Activated B cell treated with CpG ODN at 0.5 μM for 24 hours (primary cell): ENCODE measurements around the gene LDLRAD3. TPM values are rescaled to one million over a fixed set of nuclear protein-coding genes. Genes with fewer than 3 reads are reported as not detected.

Experiments used
- ATAC-seq: fragments of 200-7000 bp; cut with Tn5 transposase; one replicate; pipeline ENCODE4 v1.10.0; 2021; ENCODE audit warnings: low read depth, mild to moderate bottlenecking, moderate library complexity
- CTCF ChIA-PET: fragments of 350-600 bp; sonication (Branson Sonifier 250); formaldehyde crosslinking; loops from one replicate; lab custom pipeline; 2021; ENCODE audit warnings: antibody characterized with exemption; lab: Charles Lee
- POLR2A ChIA-PET: fragments of 350-600 bp; sonication (Branson Sonifier 250); formaldehyde crosslinking; loops from one replicate; lab custom pipeline; 2021; ENCODE audit warnings: antibody characterized with exemption; lab: Charles Lee
- DNase-seq: peaks from one replicate; pipeline ENCODE4 v3.0.0; 2022
- H3K27ac Mint-ChIP-seq: one replicate; pipeline ENCODE4 v1.8.0; 2020; ENCODE audit warnings: mixed read lengths
- H3K27me3 Mint-ChIP-seq: one replicate; pipeline ENCODE4 v1.8.0; 2021; ENCODE audit warnings: mixed read lengths
- H3K36me3 Mint-ChIP-seq: one replicate; pipeline ENCODE4 v1.8.0; 2021; ENCODE audit warnings: low read depth, mixed read lengths
- H3K4me1 Mint-ChIP-seq: one replicate; pipeline ENCODE4 v1.8.0; 2021; ENCODE audit warnings: mixed read lengths
- H3K4me3 Mint-ChIP-seq: one replicate; pipeline ENCODE4 v1.8.0; 2020; ENCODE audit warnings: mild to moderate bottlenecking, mixed read lengths
- H3K9me3 Mint-ChIP-seq: one replicate; pipeline ENCODE4 v1.8.0; 2020; ENCODE audit warnings: mixed read lengths
- CTCF ChIP-seq: fragments of 200-600 bp; IDR thresholded peaks from one replicate; pipeline ENCODE4 v1.8.0; 2022; ENCODE audit warnings: antibody characterized with exemption, mild to moderate bottlenecking
- intact Hi-C: fragments of 100-400 bp; cut with micrococcal nuclease; formaldehyde crosslinking; loops from one replicate; pipeline ENCODE4 v1.15.1; 2024
- total RNA-seq: library from RNA; stranded (reverse); gene quantifications from 2 replicates; pipeline ENCODE4 v1.2.3, GENCODE V29; 2022

LDLRAD3 gene
- total RNA-seq, 1 donor from 2014 or later, result not detected

- TF ChIP-seq CTCF, result no peak
- H3K4me3 Mint-ChIP-seq, result no peak overlapping the region
- peaks cover 5% of the 10 kb centered on the region for H3K9me3 Mint-ChIP-seq
- ChIA-PET CTCF (no interaction called here), POLR2A (no interaction called here)
- no peaks in the 10 kb centered on the region for H3K36me3 Mint-ChIP-seq
- H3K27ac Mint-ChIP-seq, result no peak overlapping the region
- H3K4me1 Mint-ChIP-seq, result no peaks in the 10 kb centered on the region
- peaks cover 28% of the 10 kb centered on the region for H3K27me3 Mint-ChIP-seq
- ATAC-seq (no peak), DNase-seq (no peak)
- intact Hi-C loops, result no loop called here
Measured at GRCh38 chr11:36091256-36091811, 147.5 kb downstream of the LDLRAD3 start.

GRCh38 chr11:36092314-36093030 is 148.6 kb downstream of the LDLRAD3 start:
- no peaks in the 10 kb centered on the region for H3K4me1 Mint-ChIP-seq
- no peak overlapping the region for H3K27ac Mint-ChIP-seq
- ATAC-seq (no peak), DNase-seq (no peak)
- POLR2A ChIA-PET, result no interaction called here
- peaks cover 5% of the 10 kb centered on the region for H3K9me3 Mint-ChIP-seq
- no peak for TF ChIP-seq CTCF
- no peak overlapping the region for H3K4me3 Mint-ChIP-seq
- no peaks in the 10 kb centered on the region for H3K36me3 Mint-ChIP-seq
- CTCF ChIA-PET, result no interaction called here
- intact Hi-C loops, result no loop called here
- H3K27me3 Mint-ChIP-seq, result peaks cover 28% of the 10 kb centered on the region

- ATAC-seq (no peak), DNase-seq (no peak)
- H3K4me1 Mint-ChIP-seq, result no peaks in the 10 kb centered on the region
- intact Hi-C loops, result no loop called here
- TF ChIP-seq CTCF, result no peak
- H3K36me3 Mint-ChIP-seq, result no peaks in the 10 kb centered on the region
- ChIA-PET CTCF (no interaction called here), POLR2A (no interaction called here)
- peaks cover 21% of the 10 kb centered on the region for H3K27me3 Mint-ChIP-seq
- H3K4me3 Mint-ChIP-seq, result no peak overlapping the region
- H3K27ac Mint-ChIP-seq, result no peak overlapping the region
- H3K9me3 Mint-ChIP-seq, result peaks cover 5% of the 10 kb centered on the region
Measured at GRCh38 chr11:36093548-36093947, 149.7 kb downstream of the LDLRAD3 start.

- H3K4me1 Mint-ChIP-seq, result no peaks in the 10 kb centered on the region
- peaks cover 5% of the 10 kb centered on the region for H3K9me3 Mint-ChIP-seq
- CTCF ChIA-PET, result no interaction called here
- no peaks in the 10 kb centered on the region for H3K36me3 Mint-ChIP-seq
- no peak overlapping the region for H3K27ac Mint-ChIP-seq
- no peak for ATAC-seq
- POLR2A ChIA-PET, result no interaction called here
- H3K4me3 Mint-ChIP-seq, result no peak overlapping the region
- no peak for TF ChIP-seq CTCF
- intact Hi-C loops, result no loop called here
- no peak for DNase-seq
- peaks cover 21% of the 10 kb centered on the region for H3K27me3 Mint-ChIP-seq
Measured at GRCh38 chr11:36094164-36094563, 150.3 kb downstream of the LDLRAD3 start.

- ChIA-PET CTCF (no interaction called here), POLR2A (no interaction called here)
- Mint-ChIP-seq H3K36me3 (no peaks in the 10 kb centered on the region), H3K4me3 (no peak overlapping the region), H3K4me1 (no peaks in the 10 kb centered on the region), H3K27me3 (peaks cover 16% of the 10 kb centered on the region), H3K27ac (no peak overlapping the region), H3K9me3 (peaks cover 5% of the 10 kb centered on the region)
- intact Hi-C loops, result no loop called here
- no peak for DNase-seq
- no peak for TF ChIP-seq CTCF
- no peak for ATAC-seq
Measured at GRCh38 chr11:36095716-36096115, 151.9 kb downstream of the LDLRAD3 start.
